Smooth muscle cell (in vitro differentiated cells): ENCODE data around the gene PAH. TPM values are rescaled to one million over a fixed set of nuclear protein-coding genes. Genes with fewer than 3 reads are reported as not detected.

Experiments
- DNase-seq: peaks from one replicate; lab custom pipeline; 2025; ENCODE audit not compliant: unreplicated experiment; lab: John Stamatoyannopoulos, UW
- H2AFZ ChIP-seq: fragments of 200-600 bp; sonication (generic); 2 replicates; pipeline ENCODE4 v1.6.0; 2016; ENCODE audit warnings: antibody characterized with exemption, low read depth, mild to moderate bottlenecking
- H3F3A ChIP-seq: fragments of 200-600 bp; sonication (generic); 2 replicates; pipeline ENCODE4 v1.6.0; 2017; ENCODE audit warnings: antibody characterized with exemption, low read depth
- H3K27ac ChIP-seq: fragments of 200-600 bp; sonication (generic); 2 replicates; pipeline ENCODE4 v1.5.1; 2016; ENCODE audit warnings: low read depth, mild to moderate bottlenecking
- H3K27me3 ChIP-seq: fragments of 200-600 bp; sonication (generic); 2 replicates; pipeline ENCODE4 v1.6.1; 2016; ENCODE audit warnings: low read depth, mild to moderate bottlenecking
- H3K36me3 ChIP-seq: fragments of 200-600 bp; sonication (generic); 2 replicates; pipeline ENCODE4 v1.5.1; 2016; ENCODE audit warnings: low read depth
- H3K4me1 ChIP-seq: fragments of 200-600 bp; sonication (generic); 2 replicates; pipeline ENCODE4 v1.5.1; 2016; ENCODE audit warnings: low read depth
- H3K4me2 ChIP-seq: fragments of 200-600 bp; sonication (generic); 2 replicates; pipeline ENCODE4 v1.6.0; 2016; ENCODE audit warnings: mild to moderate bottlenecking
- H3K4me3 ChIP-seq: fragments of 200-600 bp; sonication (generic); 2 replicates; pipeline ENCODE4 v1.5.1; 2016; ENCODE audit warnings: mild to moderate bottlenecking
- H3K79me2 ChIP-seq: fragments of 200-600 bp; sonication (generic); 2 replicates; pipeline ENCODE4 v1.6.0; 2016; ENCODE audit warnings: low read depth, mild to moderate bottlenecking
- H3K9ac ChIP-seq: fragments of 200-600 bp; sonication (generic); 2 replicates; pipeline ENCODE4 v1.6.0; 2016; ENCODE audit warnings: low read depth
- H3K9me3 ChIP-seq: fragments of 200-600 bp; sonication (generic); replicated peaks from 2 replicates; pipeline ENCODE4 v1.5.1; 2016; ENCODE audit warnings: low read depth
- H4K20me1 ChIP-seq: fragments of 200-600 bp; sonication (generic); 2 replicates; pipeline ENCODE4 v1.6.0; 2016; ENCODE audit warnings: low read depth
- WGBS: methylation state at CpG from one replicate; pipeline ENCODE4 v1.1.7; 2016; ENCODE audit warnings: low lambda C conversion rate; 5-methylcytosine and 5-hydroxymethylcytosine counted together
- polyA plus RNA-seq: library from polyadenylated mRNA; unstranded; fragments of >200 nt; fragmentation: Nextera tagmentation; extraction: Ambion mirVana; gene quantifications from 2 replicates; pipeline ENCODE4 v1.2.1, GENCODE V29; 2016
- total RNA-seq: library from RNA; depleted of rRNA; stranded (reverse); fragments of >200 nt; gene quantifications from 2 replicates; pipeline ENCODE4 v1.2.3, GENCODE V29; 2014
- TF ChIP-seq, protein P1 (sequence below): fragments of 200-600 bp; sonication (generic); IDR thresholded peaks from 2 replicates; pipeline ENCODE4 v1.5.1; 2017; ENCODE audit warnings: borderline replicate concordance, mild to moderate bottlenecking, antibody characterized with exemption; ENCODE audit not compliant: insufficient read depth, poor library complexity, severe bottlenecking

The PAH gene
- total and polyA plus RNA-seq, 2 experiments from 2014 or later, result not detected

DNA sequence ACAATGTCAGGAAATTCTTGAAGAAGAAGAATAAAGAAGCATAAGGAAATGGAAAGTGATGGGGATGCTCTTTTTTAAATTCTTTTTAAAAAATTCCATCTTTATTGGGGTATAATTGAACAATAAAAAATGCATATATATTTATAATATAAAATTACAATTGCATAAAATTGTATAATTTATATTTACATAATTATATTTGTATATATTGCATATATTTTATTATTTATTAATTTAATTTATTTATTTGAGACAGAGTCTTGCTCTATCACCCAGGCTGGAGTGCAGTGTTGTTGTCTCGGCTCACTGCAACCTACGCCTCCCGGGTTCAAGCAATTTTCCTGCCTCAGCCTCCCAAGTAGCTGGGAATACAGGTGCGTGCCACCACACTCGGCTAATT, 36.3 kb downstream of the PAH start:
- H3K9ac ChIP-seq, result no peak overlapping the region
- H3K79me2 ChIP-seq, result no peaks in the 10 kb centered on the region
- TF ChIP-seq, protein P1, sequence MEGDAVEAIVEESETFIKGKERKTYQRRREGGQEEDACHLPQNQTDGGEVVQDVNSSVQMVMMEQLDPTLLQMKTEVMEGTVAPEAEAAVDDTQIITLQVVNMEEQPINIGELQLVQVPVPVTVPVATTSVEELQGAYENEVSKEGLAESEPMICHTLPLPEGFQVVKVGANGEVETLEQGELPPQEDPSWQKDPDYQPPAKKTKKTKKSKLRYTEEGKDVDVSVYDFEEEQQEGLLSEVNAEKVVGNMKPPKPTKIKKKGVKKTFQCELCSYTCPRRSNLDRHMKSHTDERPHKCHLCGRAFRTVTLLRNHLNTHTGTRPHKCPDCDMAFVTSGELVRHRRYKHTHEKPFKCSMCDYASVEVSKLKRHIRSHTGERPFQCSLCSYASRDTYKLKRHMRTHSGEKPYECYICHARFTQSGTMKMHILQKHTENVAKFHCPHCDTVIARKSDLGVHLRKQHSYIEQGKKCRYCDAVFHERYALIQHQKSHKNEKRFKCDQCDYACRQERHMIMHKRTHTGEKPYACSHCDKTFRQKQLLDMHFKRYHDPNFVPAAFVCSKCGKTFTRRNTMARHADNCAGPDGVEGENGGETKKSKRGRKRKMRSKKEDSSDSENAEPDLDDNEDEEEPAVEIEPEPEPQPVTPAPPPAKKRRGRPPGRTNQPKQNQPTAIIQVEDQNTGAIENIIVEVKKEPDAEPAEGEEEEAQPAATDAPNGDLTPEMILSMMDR, result no peak
- H3K36me3 ChIP-seq, result no peaks in the 10 kb centered on the region
- H3K27me3 ChIP-seq, result peaks cover 5% of the 10 kb centered on the region
- DNase-seq, result no peak
- H3F3A ChIP-seq, result no peaks in the 10 kb centered on the region
- no peak overlapping the region for H3K27ac ChIP-seq
- H2AFZ ChIP-seq, result no peak overlapping the region
- H3K4me3 ChIP-seq, result no peak overlapping the region
- no peaks in the 10 kb centered on the region for H3K9me3 ChIP-seq
- H3K4me2 ChIP-seq, result no peak overlapping the region
- 96% methylated on average over 5 of the region's 5 CpGs for WGBS
- no peaks in the 10 kb centered on the region for H3K4me1 ChIP-seq
- H4K20me1 ChIP-seq, result no peaks in the 10 kb centered on the region

- Histone ChIP-seq H3K9me3 (no peaks in the 10 kb centered on the region), H3K4me2 (peak overlapping the region; percentile 3), H3F3A (no peaks in the 10 kb centered on the region), H3K79me2 (no peaks in the 10 kb centered on the region), H3K27ac (no peak overlapping the region), H4K20me1 (no peaks in the 10 kb centered on the region), H2AFZ (no peak overlapping the region), H3K9ac (no peak overlapping the region), H3K4me1 (no peaks in the 10 kb centered on the region), H3K27me3 (peaks cover 5% of the 10 kb centered on the region), H3K4me3 (no peak overlapping the region), H3K36me3 (no peaks in the 10 kb centered on the region)
- WGBS, result 26% methylated on average over 9 of the region's 9 CpGs
- no peak for DNase-seq
- TF ChIP-seq, protein P1, result peak; percentile 21
These were observed 37.8 kb downstream of the PAH start for GRCh38 chr12:102879144-102879763.

DNA sequence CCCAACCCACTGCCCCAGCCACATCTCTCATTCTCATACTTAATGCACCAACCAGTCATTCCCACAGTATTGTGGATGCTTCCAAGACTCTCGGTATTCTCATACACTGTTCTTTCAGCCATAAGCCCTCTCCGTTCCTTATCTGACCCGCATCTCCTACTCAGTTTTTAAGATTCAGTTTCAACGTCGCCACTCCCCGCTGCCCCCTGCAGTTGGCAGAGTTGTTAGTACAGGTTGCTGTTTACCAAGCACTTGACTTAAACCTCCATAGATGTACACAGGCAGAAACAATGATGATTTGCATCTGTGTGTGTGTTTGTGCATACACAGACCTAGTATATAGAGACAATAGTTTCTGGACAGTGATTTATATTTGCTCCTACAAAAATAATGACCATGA, 40.2 kb downstream of the PAH start:
- Histone ChIP-seq H3K79me2 (no peaks in the 10 kb centered on the region), H3K4me1 (no peaks in the 10 kb centered on the region), H3K9ac (no peak overlapping the region), H4K20me1 (no peaks in the 10 kb centered on the region), H3K4me2 (no peak overlapping the region), H3K9me3 (no peaks in the 10 kb centered on the region), H2AFZ (no peak overlapping the region), H3F3A (no peaks in the 10 kb centered on the region), H3K36me3 (no peaks in the 10 kb centered on the region), H3K27ac (no peak overlapping the region), H3K4me3 (no peak overlapping the region), H3K27me3 (peaks cover under 1% of the 10 kb centered on the region)
- no peak for DNase-seq
- 57% methylated on average over 6 of the region's 6 CpGs for WGBS
- TF ChIP-seq, protein P1, result no peak

DNA sequence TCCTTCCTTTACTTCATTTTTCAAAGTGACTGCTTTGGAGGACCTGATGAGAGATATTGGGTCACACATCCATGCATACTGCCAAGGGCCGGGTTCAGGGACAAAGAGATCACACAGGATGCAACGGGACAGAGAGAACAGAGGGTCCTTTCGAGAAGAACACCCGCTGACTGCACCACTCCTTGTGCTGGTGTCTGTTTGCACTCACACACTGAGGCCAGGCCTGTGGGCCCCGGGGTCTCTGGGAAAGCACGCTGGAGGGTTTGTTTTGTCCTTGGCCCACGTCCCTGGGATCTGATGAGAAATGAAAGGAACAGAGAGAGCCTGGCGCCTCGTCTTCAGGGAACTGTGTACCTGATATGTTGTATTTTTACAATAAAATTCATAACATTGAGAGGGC, 42.2 kb downstream of the PAH start:
- H3K4me3 ChIP-seq, result no peak overlapping the region
- H3K36me3 ChIP-seq, result no peaks in the 10 kb centered on the region
- H3K4me1 ChIP-seq, result no peaks in the 10 kb centered on the region
- H3K9me3 ChIP-seq, result no peaks in the 10 kb centered on the region
- no peak overlapping the region for H3K9ac ChIP-seq
- no peaks in the 10 kb centered on the region for H3F3A ChIP-seq
- DNase-seq, result no peak
- no peaks in the 10 kb centered on the region for H3K79me2 ChIP-seq
- TF ChIP-seq, protein P1, result no peak
- WGBS, result 87% methylated on average over 9 of the region's 9 CpGs
- H2AFZ ChIP-seq, result no peak overlapping the region
- H3K27ac ChIP-seq, result no peak overlapping the region
- H3K27me3 ChIP-seq, result no peaks in the 10 kb centered on the region
- no peaks in the 10 kb centered on the region for H4K20me1 ChIP-seq
- H3K4me2 ChIP-seq, result no peak overlapping the region
